WTC11 (cell line): ENCODE data around the gene KLHL40.

ENCODE experiments used
- AFF4 ChIP-seq: sonication (generic); formaldehyde crosslinking; IDR thresholded peaks from 2 replicates; pipeline ENCODE4 v1.8.1; 2023; ENCODE audit warnings: mild to moderate bottlenecking, missing genetic modification reagents, borderline replicate concordance
- ATF2 ChIP-seq: sonication (generic); formaldehyde crosslinking; IDR thresholded peaks from 2 replicates; pipeline ENCODE4 v1.8.1; 2022; ENCODE audit warnings: low read depth, missing genetic modification reagents, borderline replicate concordance

- TF ChIP-seq ATF2 (CRISPR knock-in tag): no peak
- no peak for TF ChIP-seq AFF4 (CRISPR knock-in tag)
Observed at GRCh38 chr3:42691816-42692666, 6.7 kb downstream of the KLHL40 start.
